PC-3 (cell line): ENCODE data around the gene PTP4A2.

Experiments
- CTCF ChIP-seq: fragments of 300-600 bp; sonication (generic); conservative IDR thresholded peaks from 2 replicates; pipeline ENCODE4 v1.5.1; 2017; ENCODE audit warnings: antibody characterized with exemption, low read depth, mild to moderate bottlenecking, low read length
- EZH2 ChIP-seq: fragments of 300-600 bp; sonication (generic); IDR thresholded peaks from one replicate; pipeline ENCODE4 v1.6.1; 2017; ENCODE audit warnings: antibody characterized with exemption, mild to moderate bottlenecking, low read length; ENCODE audit not compliant: unreplicated experiment
- EZH2phosphoT487 ChIP-seq: fragments of 300-600 bp; sonication (generic); IDR thresholded peaks from 2 replicates; pipeline ENCODE4 v1.6.1; 2018; ENCODE audit warnings: mild to moderate bottlenecking, antibody characterized with exemption, low read length, borderline replicate concordance

DNA sequence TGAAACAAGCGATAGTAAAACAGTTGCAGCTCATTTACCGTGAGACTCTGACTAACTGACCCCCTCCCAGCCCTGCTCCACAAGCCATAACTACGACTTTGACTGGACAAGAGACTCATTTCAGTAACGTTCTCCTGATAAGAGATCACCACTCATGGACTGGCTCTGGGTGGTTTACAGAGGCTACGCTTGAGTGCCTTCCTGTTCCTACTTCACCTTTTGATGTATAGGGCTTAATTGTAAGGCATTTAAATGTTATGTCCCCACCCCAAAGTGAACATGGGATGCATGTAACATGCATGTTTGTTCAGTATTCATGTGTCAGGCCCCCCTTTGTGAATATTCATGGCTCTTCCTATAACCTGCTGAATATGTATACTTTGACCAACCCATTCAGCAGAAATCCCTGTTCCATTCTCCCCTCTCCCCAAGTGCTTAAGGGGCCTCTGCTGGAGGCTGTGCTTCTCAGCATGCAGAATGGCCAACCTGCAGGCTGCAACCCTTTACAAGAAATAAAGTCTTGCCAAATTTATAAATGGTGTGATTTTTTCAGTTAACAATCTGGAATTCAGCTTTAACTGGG is 71.6 kb downstream of the PTP4A2 start:
- TF ChIP-seq CTCF = no peak
- TF ChIP-seq EZH2 = no peak
- no peak for TF ChIP-seq EZH2phosphoT487
